Activated B cell treated with CpG ODN at 0.5 μM for 24 hours (primary cell): ENCODE results near the gene DCAF16. TPM values are rescaled to one million over a fixed set of nuclear protein-coding genes. Genes with fewer than 3 reads are reported as not detected.

Source experiments
- ATAC-seq: fragments of 200-7000 bp; cut with Tn5 transposase; one replicate; pipeline ENCODE4 v1.10.0; 2021; ENCODE audit warnings: low read depth, mild to moderate bottlenecking, moderate library complexity
- CTCF ChIA-PET: fragments of 350-600 bp; sonication (Branson Sonifier 250); formaldehyde crosslinking; loops from one replicate; lab custom pipeline; 2021; ENCODE audit warnings: antibody characterized with exemption; lab: Charles Lee
- POLR2A ChIA-PET: fragments of 350-600 bp; sonication (Branson Sonifier 250); formaldehyde crosslinking; loops from one replicate; lab custom pipeline; 2021; ENCODE audit warnings: antibody characterized with exemption; lab: Charles Lee
- DNase-seq: peaks from one replicate; pipeline ENCODE4 v3.0.0; 2022
- H3K27ac Mint-ChIP-seq: one replicate; pipeline ENCODE4 v1.8.0; 2020; ENCODE audit warnings: mixed read lengths
- H3K27me3 Mint-ChIP-seq: one replicate; pipeline ENCODE4 v1.8.0; 2021; ENCODE audit warnings: mixed read lengths
- H3K36me3 Mint-ChIP-seq: one replicate; pipeline ENCODE4 v1.8.0; 2021; ENCODE audit warnings: low read depth, mixed read lengths
- H3K4me1 Mint-ChIP-seq: one replicate; pipeline ENCODE4 v1.8.0; 2021; ENCODE audit warnings: mixed read lengths
- H3K4me3 Mint-ChIP-seq: one replicate; pipeline ENCODE4 v1.8.0; 2020; ENCODE audit warnings: mild to moderate bottlenecking, mixed read lengths
- H3K9me3 Mint-ChIP-seq: one replicate; pipeline ENCODE4 v1.8.0; 2020; ENCODE audit warnings: mixed read lengths
- intact Hi-C: fragments of 100-400 bp; cut with micrococcal nuclease; formaldehyde crosslinking; loops from one replicate; pipeline ENCODE4 v1.15.1; 2024
- total RNA-seq: library from RNA; stranded (reverse); gene quantifications from 2 replicates; pipeline ENCODE4 v1.2.3, GENCODE V29; 2022
- TF ChIP-seq, protein P1 (sequence below): fragments of 200-600 bp; IDR thresholded peaks from one replicate; pipeline ENCODE4 v1.8.0; 2022; ENCODE audit warnings: antibody characterized with exemption, mild to moderate bottlenecking

The DCAF16 gene
- total RNA-seq, 1 donor from 2014 or later, result 57.2 TPM

DNA sequence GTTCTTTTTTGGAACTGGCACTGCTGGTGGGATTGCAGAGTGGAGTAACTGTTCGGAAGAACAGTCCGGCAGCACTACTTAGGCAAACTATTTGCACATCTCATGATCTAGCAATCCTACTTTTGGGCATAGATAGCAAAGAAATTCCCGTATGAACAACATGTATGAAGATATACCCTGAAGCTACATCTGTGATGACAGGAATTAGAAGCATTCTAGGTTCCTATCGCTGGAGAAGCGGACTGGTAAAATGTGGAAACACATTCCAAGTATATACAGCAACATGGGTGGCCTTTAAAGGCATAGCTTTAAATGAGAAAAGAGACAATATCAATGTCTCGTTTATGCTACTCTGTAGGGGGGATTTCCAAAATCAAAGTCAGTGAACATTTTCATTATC lies 3.1 kb downstream of the DCAF16 start:
- peaks cover 57% of the 10 kb centered on the region for H3K4me1 Mint-ChIP-seq
- H3K27me3 Mint-ChIP-seq, result no peaks in the 10 kb centered on the region
- H3K27ac Mint-ChIP-seq, result no peak overlapping the region
- intact Hi-C loops, result no loop called here
- ATAC-seq, result no peak
- H3K36me3 Mint-ChIP-seq, result peaks cover 50% of the 10 kb centered on the region
- POLR2A ChIA-PET, result no interaction called here
- TF ChIP-seq, protein P1, sequence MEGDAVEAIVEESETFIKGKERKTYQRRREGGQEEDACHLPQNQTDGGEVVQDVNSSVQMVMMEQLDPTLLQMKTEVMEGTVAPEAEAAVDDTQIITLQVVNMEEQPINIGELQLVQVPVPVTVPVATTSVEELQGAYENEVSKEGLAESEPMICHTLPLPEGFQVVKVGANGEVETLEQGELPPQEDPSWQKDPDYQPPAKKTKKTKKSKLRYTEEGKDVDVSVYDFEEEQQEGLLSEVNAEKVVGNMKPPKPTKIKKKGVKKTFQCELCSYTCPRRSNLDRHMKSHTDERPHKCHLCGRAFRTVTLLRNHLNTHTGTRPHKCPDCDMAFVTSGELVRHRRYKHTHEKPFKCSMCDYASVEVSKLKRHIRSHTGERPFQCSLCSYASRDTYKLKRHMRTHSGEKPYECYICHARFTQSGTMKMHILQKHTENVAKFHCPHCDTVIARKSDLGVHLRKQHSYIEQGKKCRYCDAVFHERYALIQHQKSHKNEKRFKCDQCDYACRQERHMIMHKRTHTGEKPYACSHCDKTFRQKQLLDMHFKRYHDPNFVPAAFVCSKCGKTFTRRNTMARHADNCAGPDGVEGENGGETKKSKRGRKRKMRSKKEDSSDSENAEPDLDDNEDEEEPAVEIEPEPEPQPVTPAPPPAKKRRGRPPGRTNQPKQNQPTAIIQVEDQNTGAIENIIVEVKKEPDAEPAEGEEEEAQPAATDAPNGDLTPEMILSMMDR, result no peak
- CTCF ChIA-PET, result interaction anchor here (1.7 to 4.5 kb wide), 3 partner anchors 10 to 259 kb away, joined by 6 to 40 read pairs (median 7); no protein-coding TSS in a partner anchor
- DNase-seq, result no peak
- H3K9me3 Mint-ChIP-seq, result no peaks in the 10 kb centered on the region
- H3K4me3 Mint-ChIP-seq, result no peak overlapping the region

DNA sequence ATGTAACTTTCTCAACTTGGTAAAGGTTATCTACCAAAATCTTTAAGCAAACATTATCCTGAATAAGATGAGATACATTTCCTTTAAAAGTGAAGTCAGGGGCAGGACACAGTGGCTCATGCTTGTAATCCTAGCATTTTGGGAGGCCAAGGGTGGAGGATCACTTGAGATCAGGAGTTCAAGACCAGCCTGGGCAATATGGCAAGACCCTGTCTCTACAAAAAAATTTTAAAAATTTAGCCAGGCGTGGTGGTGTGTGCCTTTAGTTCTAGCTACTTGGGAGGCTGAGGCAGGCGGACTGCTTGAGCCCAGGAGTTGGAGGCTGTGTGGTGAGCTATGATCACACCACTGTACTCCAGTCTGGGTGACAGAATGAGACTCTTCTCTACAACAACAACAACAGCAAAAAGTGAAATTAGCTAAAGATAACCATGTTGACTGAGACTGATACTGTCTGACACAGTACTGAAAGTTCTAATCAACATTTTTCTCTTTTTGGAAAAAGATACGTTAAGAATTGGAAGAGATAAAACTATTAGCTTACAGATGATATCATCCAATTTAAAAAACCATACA lies 4.9 kb downstream of the DCAF16 start:
- ChIA-PET CTCF (interaction anchor here (2.0 to 2.1 kb wide), 2 partner anchors 11 to 256 kb away, joined by 6 to 7 read pairs; no protein-coding TSS in a partner anchor), POLR2A (no interaction called here)
- DNase-seq (no peak), ATAC-seq (no peak)
- Mint-ChIP-seq H3K4me1 (peaks cover 46% of the 10 kb centered on the region), H3K9me3 (no peaks in the 10 kb centered on the region), H3K36me3 (peaks cover 62% of the 10 kb centered on the region), H3K27me3 (no peaks in the 10 kb centered on the region), H3K4me3 (no peak overlapping the region), H3K27ac (no peak overlapping the region)
- TF ChIP-seq, protein P1, result no peak
- intact Hi-C loops, result no loop called here

GRCh38 chr4:17797808-17798207 lies 12.7 kb downstream of the DCAF16 start:
- CTCF ChIA-PET, result interaction anchor here (1.4 kb wide), 1 partner anchor 11 kb away, joined by 6 read pairs; no protein-coding TSS in a partner anchor

GRCh38 chr4:17794730-17795129 lies 15.8 kb downstream of the DCAF16 start:
- DNase-seq (no peak), ATAC-seq (no peak)
- Mint-ChIP-seq H3K27ac (no peak overlapping the region), H3K4me1 (no peaks in the 10 kb centered on the region), H3K36me3 (peaks cover 47% of the 10 kb centered on the region), H3K27me3 (no peaks in the 10 kb centered on the region), H3K4me3 (no peak overlapping the region), H3K9me3 (no peaks in the 10 kb centered on the region)
- TF ChIP-seq, protein P1, result no peak
- intact Hi-C loops, result no loop called here
- ChIA-PET CTCF (no interaction called here), POLR2A (no interaction called here)

More at GRCh38 chr4:17797808-17798207, 12.7 kb downstream of the DCAF16 start:
- intact Hi-C loops, result no loop called here
- POLR2A ChIA-PET, result interaction anchor here (0.8 kb wide), 1 partner anchor 12 kb away, joined by 3 read pairs; the partner anchor contains the start of genes DCAF16 and NCAPG
- Mint-ChIP-seq H3K27ac (no peak overlapping the region), H3K9me3 (no peaks in the 10 kb centered on the region), H3K36me3 (peaks cover 55% of the 10 kb centered on the region), H3K4me1 (peaks cover 2% of the 10 kb centered on the region), H3K27me3 (no peaks in the 10 kb centered on the region), H3K4me3 (no peak overlapping the region)
- no peak for ATAC-seq
- no peak for DNase-seq
- TF ChIP-seq, protein P1, result no peak

GRCh38 chr4:17788956-17789355 lies 21.6 kb downstream of the DCAF16 start:
- TF ChIP-seq, protein P1, result no peak
- H3K36me3 Mint-ChIP-seq, result peaks cover 24% of the 10 kb centered on the region
- H3K4me1 Mint-ChIP-seq, result peaks cover 5% of the 10 kb centered on the region
- no peaks in the 10 kb centered on the region for H3K9me3 Mint-ChIP-seq
- no peak for DNase-seq
- ChIA-PET POLR2A (no interaction called here), CTCF (no interaction called here)
- intact Hi-C loops, result no loop called here
- ATAC-seq, result no peak
- H3K27ac Mint-ChIP-seq, result no peak overlapping the region
- no peaks in the 10 kb centered on the region for H3K27me3 Mint-ChIP-seq
- H3K4me3 Mint-ChIP-seq, result no peak overlapping the region
